ENCODE results near the gene METTL23.

GRCh38 chr17:76716146-76716838 is 10.3 kb upstream of the METTL23 start:
- TF ChIP-seq CTCF (conservative IDR thresholded peaks at IDR 0.05; ENCODE audit: low read depth, low read length) (no peak), EZH2phosphoT487 (IDR thresholded peaks at IDR 0.05; ENCODE audit: borderline replicate concordance, low read length) (no peak)
